VCaP (cell line): ENCODE data around the gene CD2AP.

Experiments
- H3K27ac ChIP-seq: fragments of 450-650 bp; 2 replicates; pipeline ENCODE4 v1.5.1; 2017
- CTCF ChIP-seq: fragments of 450-650 bp; conservative IDR thresholded peaks from 2 replicates; pipeline ENCODE4 v1.5.1; 2017; ENCODE audit warnings: mild to moderate bottlenecking, moderate library complexity

CD2AP gene

GRCh38 chr6:47490676-47491075, 13.1 kb downstream of the CD2AP start:
- TF ChIP-seq CTCF = no peak
- H3K27ac ChIP-seq = no peak overlapping the region

- no peak overlapping the region for H3K27ac ChIP-seq
- TF ChIP-seq CTCF = no peak
Measured at GRCh38 chr6:47492355-47492754, 14.8 kb downstream of the CD2AP start.

- TF ChIP-seq CTCF = no peak
- no peak overlapping the region for H3K27ac ChIP-seq
Measured at GRCh38 chr6:47495207-47495606, 17.6 kb downstream of the CD2AP start.

- H3K27ac ChIP-seq = no peak overlapping the region
- no peak for TF ChIP-seq CTCF
Measured at GRCh38 chr6:47495954-47496545, 18.5 kb downstream of the CD2AP start.

- TF ChIP-seq CTCF = no peak
- no peak overlapping the region for H3K27ac ChIP-seq
Measured at GRCh38 chr6:47496935-47497579, 19.5 kb downstream of the CD2AP start.

GRCh38 chr6:47502920-47503319, 25.3 kb downstream of the CD2AP start:
- TF ChIP-seq CTCF = no peak
- H3K27ac ChIP-seq = no peak overlapping the region

- no peak overlapping the region; the same call in 1 of the 2 replicates for H3K27ac ChIP-seq
- no peak for TF ChIP-seq CTCF
Measured at GRCh38 chr6:47509937-47510336, 32.3 kb downstream of the CD2AP start.
